Measurements from ENCODE around the gene RHOC.

RHOC gene

GRCh38 chr1:112702067-112702395, 4.9 kb downstream of the RHOC start:
- DNase-seq (ENCODE audit: low read depth in 2 of 2): no peak

- no peak for DNase-seq (ENCODE audit: low read depth in 2 of 2)
Measured at GRCh38 chr1:112701227-112702066, 5.5 kb downstream of the RHOC start.

- peak; percentile 61 to 71 for DNase-seq (ENCODE audit: low read depth in 2 of 2)
Measured at GRCh38 chr1:112700290-112701226, 6.4 kb downstream of the RHOC start.

- DNase-seq (ENCODE audit: low read depth in 2 of 2): no peak
Measured at GRCh38 chr1:112699425-112700144, 7.3 kb downstream of the RHOC start.

GRCh38 chr1:112698366-112699310, 8.3 kb downstream of the RHOC start:
- DNase-seq (ENCODE audit: low read depth in 2 of 2): no peak

- DNase-seq (ENCODE audit: low read depth in 2 of 2): no peak
Measured at GRCh38 chr1:112697781-112698201, 9.1 kb downstream of the RHOC start.

GRCh38 chr1:112696578-112697314, 10.2 kb downstream of the RHOC start:
- no peak for DNase-seq (ENCODE audit: low read depth in 2 of 2)

- no peak for DNase-seq (ENCODE audit: low read depth in 2 of 2)
Measured at GRCh38 chr1:112695276-112695675, 11.7 kb downstream of the RHOC start.

- no peak for DNase-seq (ENCODE audit: low read depth in 2 of 2)
Measured at GRCh38 chr1:112694363-112694929, 12.5 kb downstream of the RHOC start.

GRCh38 chr1:112693821-112694220, 13.1 kb downstream of the RHOC start:
- DNase-seq (ENCODE audit: low read depth in 2 of 2): no peak

GRCh38 chr1:112692681-112693080, 14.2 kb downstream of the RHOC start:
- DNase-seq (ENCODE audit: low read depth in 2 of 2): no peak

- no peak for DNase-seq (ENCODE audit: low read depth in 2 of 2)
Measured at GRCh38 chr1:112689842-112690237, 17.1 kb downstream of the RHOC start.

- no peak for DNase-seq (ENCODE audit: low read depth in 2 of 2)
Measured at GRCh38 chr1:112689196-112689841, 17.6 kb downstream of the RHOC start.

GRCh38 chr1:112688781-112689193, 18.1 kb downstream of the RHOC start:
- no peak for DNase-seq (ENCODE audit: low read depth in 2 of 2)

GRCh38 chr1:112687785-112688496, 19.0 kb downstream of the RHOC start:
- DNase-seq (ENCODE audit: low read depth in 2 of 2): no peak

GRCh38 chr1:112687361-112687760, 19.6 kb downstream of the RHOC start:
- no peak for DNase-seq (ENCODE audit: low read depth in 2 of 2)

- DNase-seq (ENCODE audit: low read depth in 2 of 2): no peak
Measured at GRCh38 chr1:112686835-112687234, 20.1 kb downstream of the RHOC start.

GRCh38 chr1:112686417-112686816, 20.5 kb downstream of the RHOC start:
- no peak for DNase-seq (ENCODE audit: low read depth in 2 of 2)

- DNase-seq (ENCODE audit: low read depth in 2 of 2): no peak
Measured at GRCh38 chr1:112685913-112686312, 21.0 kb downstream of the RHOC start.
